H9 (cell line): Measurements from ENCODE around the gene EXOC2. TPM values are rescaled to one million over a fixed set of nuclear protein-coding genes. Genes with fewer than 3 reads are reported as not detected.

Experiments used
- DNase-seq: peaks from one replicate; pipeline ENCODE4 v3.0.0-alpha.2; 2017
- H2AFZ ChIP-seq: one replicate; pipeline ENCODE4 v1.6.1; 2013; ENCODE audit warnings: mild to moderate bottlenecking, low read length, control low read depth, moderate library complexity
- H2AK5ac ChIP-seq: 2 replicates; pipeline ENCODE4 v1.6.1; 2013; ENCODE audit warnings: low read length, control low read depth, mixed read lengths; ENCODE audit not compliant: insufficient read length
- H2BK120ac ChIP-seq: one replicate; pipeline ENCODE4 v1.6.1; 2013; ENCODE audit warnings: low read depth, mild to moderate bottlenecking, low read length, control low read depth, inconsistent platforms; ENCODE audit not compliant: poor library complexity, severe bottlenecking
- H2BK12ac ChIP-seq: 2 replicates; pipeline ENCODE4 v1.6.1; 2013; ENCODE audit warnings: low read length, control low read depth, mixed read lengths, low read depth; ENCODE audit not compliant: insufficient read length
- H2BK15ac ChIP-seq: 2 replicates; pipeline ENCODE4 v1.6.1; 2013; ENCODE audit warnings: low read depth, low read length, control low read depth
- H2BK20ac ChIP-seq: one replicate; pipeline ENCODE4 v1.6.1; 2013; ENCODE audit warnings: low read depth, mild to moderate bottlenecking, low read length, control low read depth, inconsistent platforms; ENCODE audit not compliant: poor library complexity, severe bottlenecking
- H2BK5ac ChIP-seq: 2 replicates; pipeline ENCODE4 v1.6.1; 2013; ENCODE audit warnings: low read length, control low read depth, mixed read lengths; ENCODE audit not compliant: insufficient read length
- H3K14ac ChIP-seq: 2 replicates; pipeline ENCODE4 v1.6.1; 2013; ENCODE audit warnings: low read length, control low read depth; ENCODE audit not compliant: insufficient read depth
- H3K18ac ChIP-seq: 2 replicates; pipeline ENCODE4 v1.6.1; 2013; ENCODE audit warnings: low read depth, mild to moderate bottlenecking, mixed read lengths, low read length, control low read depth; ENCODE audit not compliant: insufficient read length
- H3K23ac ChIP-seq: 2 replicates; pipeline ENCODE4 v1.6.1; 2013; ENCODE audit warnings: low read length, control low read depth, mixed read lengths, low read depth; ENCODE audit not compliant: insufficient read length
- H3K23me2 ChIP-seq: 2 replicates; pipeline ENCODE4 v1.6.1; 2013; ENCODE audit warnings: low read depth, mild to moderate bottlenecking, mixed read lengths, low read length, control low read depth; ENCODE audit not compliant: insufficient read length, poor library complexity, severe bottlenecking
- H3K27ac ChIP-seq: 2 replicates; pipeline ENCODE4 v1.5.1; 2013; ENCODE audit warnings: low read length, control low read depth, mixed read lengths, low read depth; ENCODE audit not compliant: insufficient read length
- H3K27me3 ChIP-seq: 2 replicates; pipeline ENCODE4 v1.6.1; 2013; ENCODE audit warnings: low read length, control low read depth, inconsistent platforms; ENCODE audit not compliant: insufficient read depth
- H3K4ac ChIP-seq: 2 replicates; pipeline ENCODE4 v1.6.1; 2013; ENCODE audit warnings: low read depth, mild to moderate bottlenecking, control low read depth, inconsistent platforms, low read length, moderate library complexity
- H3K4me1 ChIP-seq: 2 replicates; pipeline ENCODE4 v1.6.1; 2013; ENCODE audit warnings: low read length, control low read depth, inconsistent platforms; ENCODE audit not compliant: insufficient read depth
- H3K4me2 ChIP-seq: 2 replicates; pipeline ENCODE4 v1.6.1; 2013; ENCODE audit warnings: low read length, control low read depth, mixed read lengths; ENCODE audit not compliant: insufficient read length, insufficient read depth
- H3K56ac ChIP-seq: 2 replicates; pipeline ENCODE4 v1.6.1; 2013; ENCODE audit warnings: low read depth, mild to moderate bottlenecking, mixed read lengths, low read length, control low read depth; ENCODE audit not compliant: insufficient read length
- H3K79me1 ChIP-seq: 2 replicates; pipeline ENCODE4 v1.6.1; 2013; ENCODE audit warnings: low read depth, mild to moderate bottlenecking, moderate library complexity, low read length, control low read depth, inconsistent platforms; ENCODE audit not compliant: insufficient read depth, poor library complexity, severe bottlenecking
- H3K79me2 ChIP-seq: 2 replicates; pipeline ENCODE4 v1.6.1; 2013; ENCODE audit warnings: low read length, control low read depth, inconsistent platforms; ENCODE audit not compliant: insufficient read depth
- H3K9ac ChIP-seq: 2 replicates; pipeline ENCODE4 v1.6.1; 2013; ENCODE audit warnings: low read length, control low read depth, mixed read lengths; ENCODE audit not compliant: insufficient read length; ENCODE audit errors: extremely low read depth
- H3K9me3 ChIP-seq: one replicate; pipeline ENCODE4 v1.6.1; 2013; ENCODE audit warnings: low read depth, low read length, inconsistent platforms; ENCODE audit not compliant: control insufficient read depth
- H3T11ph ChIP-seq: one replicate; pipeline ENCODE4 v1.6.1; 2013; ENCODE audit warnings: mild to moderate bottlenecking, low read length, control low read depth, inconsistent platforms
- H4K20me1 ChIP-seq: one replicate; pipeline ENCODE4 v1.6.1; 2013; ENCODE audit not compliant: control insufficient read depth, insufficient read length, insufficient read depth
- H4K5ac ChIP-seq: 2 replicates; pipeline ENCODE4 v1.6.1; 2013; ENCODE audit warnings: low read depth, mild to moderate bottlenecking, mixed read lengths, low read length, control low read depth; ENCODE audit not compliant: insufficient read length
- H4K8ac ChIP-seq: replicated peaks from 2 replicates; pipeline ENCODE4 v1.6.1; 2013; ENCODE audit warnings: low read length, control low read depth, mixed read lengths, low read depth; ENCODE audit not compliant: insufficient read length
- H4K91ac ChIP-seq: 2 replicates; pipeline ENCODE4 v1.6.1; 2013; ENCODE audit warnings: low read depth, mild to moderate bottlenecking, moderate library complexity, mixed read lengths, low read length, control low read depth; ENCODE audit not compliant: insufficient read length
- H3K27ac Mint-ChIP-seq, 3 experiments: 2 replicates in 2 of 3; 3 replicates in 1 of 3; pipeline ENCODE4 v1.8.0; 2020 to 2021; ENCODE audit warnings: mixed read lengths in 3 of 3, mild to moderate bottlenecking in 1 of 3, moderate library complexity in 1 of 3
- H3K27me3 Mint-ChIP-seq: 2 replicates; pipeline ENCODE4 v1.8.0; 2021; ENCODE audit warnings: low read depth, mild to moderate bottlenecking, moderate library complexity, mixed read lengths
- H3K36me3 Mint-ChIP-seq, 3 experiments: 2 replicates in 2 of 3; 3 replicates in 1 of 3; pipeline ENCODE4 v1.8.0; 2020 to 2021; ENCODE audit warnings: low read depth in 3 of 3, mixed read lengths in 3 of 3; ENCODE audit not compliant: insufficient read depth in 1 of 3
- H3K4me1 Mint-ChIP-seq, 2 experiments: 2 replicates each; pipeline ENCODE4 v1.8.0; 2020; ENCODE audit warnings: mixed read lengths in 2 of 2
- H3K4me3 Mint-ChIP-seq, 2 experiments: 2 replicates in 1 of 2; 3 replicates in 1 of 2; pipeline ENCODE4 v1.8.0; 2020 to 2021; ENCODE audit warnings: mild to moderate bottlenecking in 2 of 2, mixed read lengths in 2 of 2, moderate library complexity in 1 of 2
- H3K9me3 Mint-ChIP-seq, 2 experiments: 2 replicates in 1 of 2; 3 replicates in 1 of 2; pipeline ENCODE4 v1.8.0; 2020; ENCODE audit warnings: mild to moderate bottlenecking in 2 of 2, mixed read lengths in 2 of 2, moderate library complexity in 1 of 2
- CTCF ChIP-seq: fragments of 200-600 bp; sonication (generic); conservative IDR thresholded peaks from 3 replicates; pipeline ENCODE4 v1.8.0; 2021; ENCODE audit warnings: antibody characterized with exemption, mild to moderate bottlenecking
- WGBS: extraction: QIAGEN DNeasy Blood & Tissue Kit; methylation state at CpG from one replicate; pipeline ENCODE4 v1.1.7; 2013; ENCODE audit warnings: missing lambda C conversion rate, low lambda C conversion rate, mixed read lengths; ENCODE audit not compliant: insufficient read length; ENCODE audit errors: extremely low coverage; 5-methylcytosine and 5-hydroxymethylcytosine counted together
- total RNA-seq: library from RNA; stranded (reverse); gene quantifications from 2 replicates; pipeline ENCODE4 v1.2.1, GENCODE V29; 2021

Gene EXOC2
- total RNA-seq, 1 experiment from 2014 or later = 29.9 TPM

GRCh38 chr6:499617-500016, 193.3 kb downstream of the EXOC2 start:
- H3K9me3 ChIP-seq = no peaks in the 10 kb centered on the region
- no peaks in the 10 kb centered on the region for H3K27me3 ChIP-seq
- no peak for DNase-seq
- no peak overlapping the region for H3K23ac ChIP-seq
- no peak overlapping the region for H3K4ac ChIP-seq
- no peak overlapping the region for H3T11ph ChIP-seq
- H2BK5ac ChIP-seq = no peak overlapping the region
- peaks cover 16 to 20% (median 19%) of the 10 kb centered on the region in 3 experiments; a peak in 6 of 7 replicates for H3K36me3 Mint-ChIP-seq
- H3K27ac Mint-ChIP-seq = no peak overlapping the region
- H3K79me1 ChIP-seq = no peaks in the 10 kb centered on the region
- no peak overlapping the region for H2BK12ac ChIP-seq
- no peak overlapping the region for H4K8ac ChIP-seq
- H3K56ac ChIP-seq = no peak overlapping the region
- H2BK15ac ChIP-seq = no peak overlapping the region
- no peak overlapping the region for H3K4me2 ChIP-seq
- no peaks in the 10 kb centered on the region for H3K79me2 ChIP-seq
- no peak overlapping the region for H2AFZ ChIP-seq
- H3K4me1 ChIP-seq = no peaks in the 10 kb centered on the region
- H3K18ac ChIP-seq = no peak overlapping the region
- no peak overlapping the region for H3K9ac ChIP-seq
- H2AK5ac ChIP-seq = no peak overlapping the region
- no peaks in the 10 kb centered on the region for H3K23me2 ChIP-seq
- no peaks in the 10 kb centered on the region for H3K9me3 Mint-ChIP-seq
- H2BK20ac ChIP-seq = no peak overlapping the region
- no peak overlapping the region for H3K14ac ChIP-seq
- peaks cover 0 to 2% of the 10 kb centered on the region in 2 experiments; a peak in 1 of 4 replicates for H3K4me1 Mint-ChIP-seq
- H4K20me1 ChIP-seq = no peaks in the 10 kb centered on the region
- no CpG with 5 or more reads among the region's 3 CpGs for WGBS
- no peak overlapping the region for H3K4me3 Mint-ChIP-seq
- no peaks in the 10 kb centered on the region for H3K27me3 Mint-ChIP-seq
- H4K5ac ChIP-seq = no peak overlapping the region
- no peak overlapping the region for H2BK120ac ChIP-seq
- TF ChIP-seq CTCF = no peak
- no peak overlapping the region for H4K91ac ChIP-seq
- no peak overlapping the region for H3K27ac ChIP-seq
